ENCODE results near the gene SUFU. TPM values are rescaled to one million over a fixed set of nuclear protein-coding genes. Genes with fewer than 3 reads are reported as not detected.

The SUFU gene
- 7.5 TPM for total RNA-seq

GRCh38 chr10:102503264-102504178, at the start of gene SUFU:
Gene SUFU (plus strand): TSS chr10:102503972. CDS start chr10:102504153, 181 bp downstream.

GRCh38 chr10:102502337-102503151, 1.2 kb upstream of the SUFU start, which contains the start of gene ACTR1A:
Gene ACTR1A (minus strand): TSS chr10:102502712. CDS start chr10:102502647, 65 bp downstream.

GRCh38 chr10:102644066-102644645, 140.4 kb downstream of the SUFU start, which contains the start of gene TRIM8:
Gene TRIM8 (plus strand): TSS chr10:102644479. CDS start chr10:102644618, 139 bp downstream.

Small RNA genes lying within 50 kb of the gene (small RNA-seq; reads per million reads assigned to genes)
- not detected for gene RNU6-43P (ENCODE audit: low replicate concordance)

Other genes starting within 250 kb of the SUFU start
- 1.6 TPM for gene NFKB2, start 108.3 kb upstream of the SUFU start, total RNA-seq
- 124 TPM for gene PSD, start 85.2 kb upstream of the SUFU start, total RNA-seq
- 9.4 TPM for gene FBXL15, start 83.1 kb upstream of the SUFU start, total RNA-seq
- gene CUEDC2, start 71.4 kb upstream of the SUFU start, total RNA-seq, result 48.2 TPM
- not detected for gene C10orf95, start 52.4 kb upstream of the SUFU start, total RNA-seq
- gene ACTR1A, start 1.3 kb upstream of the SUFU start, total RNA-seq, result 172 TPM
- gene TRIM8, start 140.5 kb downstream of the SUFU start, total RNA-seq, result 34.1 TPM
- gene ARL3, start 210.4 kb downstream of the SUFU start, total RNA-seq, result 27.5 TPM
- gene SFXN2, start 210.7 kb downstream of the SUFU start, total RNA-seq, result 11.0 TPM
- 21.3 TPM for gene WBP1L, start 240.0 kb downstream of the SUFU start, total RNA-seq

Measured in parietal lobe (tissue), 2 donors.